HTERT RPE-1 (cell line): ENCODE measurements around the gene JPH4.

Source experiments
- in situ Hi-C: fragments of 300-500 bp; cut with MboI; formaldehyde crosslinking; loops from 4 replicates; pipeline ENCODE4 v1.14.3; 2020; ENCODE audit warnings: low sequenced_read_pairs

JPH4 gene

GRCh38 chr14:23578560-23579310, at the start of gene JPH4:
TSS of gene JPH4 (minus strand) at chr14:23578790. CDS start at chr14:23577453, 1,337 bp downstream.
- in situ Hi-C loops: no loop called here

DNA sequence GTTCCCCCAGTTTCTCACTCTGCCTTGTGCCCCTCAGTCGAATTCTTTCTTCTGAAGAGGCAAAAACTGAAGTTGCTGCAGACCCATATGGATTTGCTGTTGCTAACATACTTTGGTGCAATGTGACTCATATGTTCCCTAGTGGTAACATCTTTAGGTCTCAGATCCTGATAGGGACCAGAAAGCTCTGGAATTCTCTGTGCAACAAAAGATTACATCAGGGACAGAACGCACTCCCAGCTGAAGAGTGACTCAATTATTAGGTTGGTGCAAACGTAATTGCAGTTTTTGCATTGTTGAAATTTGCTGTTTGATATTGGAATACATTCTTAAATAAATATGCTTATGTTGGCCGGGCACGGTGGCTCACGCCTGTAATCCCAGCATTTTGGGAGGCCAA, 49.4 kb upstream of the JPH4 start:
- in situ Hi-C loops: no loop called here

GRCh38 chr14:23626946-23627345, 48.4 kb upstream of the JPH4 start:
- in situ Hi-C loops: no loop called here

- in situ Hi-C loops: no loop called here
Measured at GRCh38 chr14:23624830-23625404, 46.3 kb upstream of the JPH4 start.

DNA sequence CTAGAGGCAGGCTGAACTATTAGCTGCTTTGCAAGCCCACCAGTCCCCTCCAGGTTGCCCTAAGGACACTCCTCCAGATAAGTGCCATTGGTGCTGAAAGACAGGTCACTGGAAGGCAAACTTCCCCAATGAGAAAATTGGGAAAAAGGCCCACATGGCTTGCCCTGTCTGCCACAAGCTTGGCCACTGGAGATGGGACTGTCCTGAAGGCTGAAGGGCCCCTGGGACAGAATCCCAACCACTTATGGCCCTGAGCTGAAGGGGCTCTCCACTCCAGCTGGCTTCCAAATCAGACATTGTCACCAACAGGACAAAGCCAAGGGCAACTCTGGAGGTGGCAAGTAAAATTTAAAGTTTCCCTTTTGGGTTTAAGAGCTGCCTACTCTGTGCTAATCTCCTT, 45.4 kb upstream of the JPH4 start:
- in situ Hi-C loops: no loop called here

DNA sequence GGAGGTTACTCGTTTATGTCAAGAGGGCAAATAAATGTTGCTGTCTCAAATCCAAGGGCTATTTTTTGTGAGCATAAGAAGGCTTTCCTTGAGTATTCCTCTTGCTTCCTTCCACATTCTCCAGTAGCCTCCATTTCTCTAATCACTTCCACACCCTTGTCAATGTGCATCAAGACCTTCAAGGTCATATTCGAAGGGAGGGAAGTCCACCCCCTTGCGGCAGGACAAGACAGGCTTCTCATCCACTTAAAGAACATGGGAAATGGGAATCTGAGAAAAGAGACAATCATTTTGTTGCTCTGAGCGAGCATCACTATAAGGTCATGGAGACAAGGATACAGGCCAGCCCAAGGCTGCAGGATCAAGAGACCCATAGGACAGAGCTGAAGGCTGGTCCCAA, 44.4 kb upstream of the JPH4 start:
- in situ Hi-C loops: no loop called here

GRCh38 chr14:23621932-23622730, 43.5 kb upstream of the JPH4 start:
- in situ Hi-C loops: no loop called here

- in situ Hi-C loops: no loop called here
Measured at GRCh38 chr14:23621204-23621931, 42.8 kb upstream of the JPH4 start.

DNA sequence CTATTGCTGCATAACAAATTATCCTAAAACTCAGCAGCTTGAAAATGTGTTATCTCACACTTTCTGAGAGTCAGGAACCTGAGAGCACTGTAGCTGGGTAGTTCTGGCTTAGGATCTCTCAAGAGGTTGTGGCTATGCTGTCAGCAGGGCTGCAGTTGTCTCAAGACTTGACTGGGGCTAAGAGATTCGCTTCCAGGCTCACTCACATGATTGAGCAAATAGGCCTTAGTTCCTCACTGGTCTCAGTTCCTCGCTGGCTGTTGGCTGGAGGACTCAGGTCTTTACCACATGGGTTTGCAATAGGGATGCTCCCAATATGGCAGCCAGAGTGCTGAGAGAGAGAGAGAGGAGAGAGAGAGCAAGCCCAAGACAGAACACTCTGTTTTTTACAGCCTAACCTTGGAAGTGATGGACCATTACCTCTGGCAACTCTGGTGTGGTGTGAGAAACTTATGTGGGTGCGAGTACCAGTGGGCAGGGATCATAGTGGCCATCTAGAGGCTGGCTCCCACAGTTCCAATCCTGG, 41.6 kb upstream of the JPH4 start:
- in situ Hi-C loops: no loop called here

GRCh38 chr14:23618415-23618988, 39.9 kb upstream of the JPH4 start:
- in situ Hi-C loops: no loop called here

GRCh38 chr14:23617539-23617938, 38.9 kb upstream of the JPH4 start:
- in situ Hi-C loops: no loop called here

- in situ Hi-C loops: no loop called here
Measured at GRCh38 chr14:23615856-23616255, 37.3 kb upstream of the JPH4 start.

DNA sequence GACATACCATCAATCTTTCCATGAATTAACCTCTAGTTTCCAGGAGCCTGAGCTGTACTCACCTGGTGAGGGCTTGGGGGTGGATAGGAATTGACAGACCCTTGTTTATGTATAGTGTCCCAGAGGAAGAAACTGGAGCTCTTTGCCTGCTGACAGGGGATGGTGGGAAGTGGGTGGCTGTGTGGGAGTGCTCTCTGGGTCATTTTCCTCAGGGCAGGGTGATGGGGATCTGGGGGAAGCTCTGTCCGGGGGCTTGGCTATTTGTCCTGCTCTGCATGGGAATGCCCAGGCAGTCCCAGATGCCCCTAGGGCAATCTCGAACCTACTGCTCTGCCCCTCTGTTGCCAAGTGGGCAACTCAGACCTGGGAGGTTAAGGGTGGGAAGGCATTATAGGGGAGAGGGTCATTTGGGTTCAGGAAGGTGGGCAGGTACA, 35.8 kb upstream of the JPH4 start:
- in situ Hi-C loops: no loop called here

DNA sequence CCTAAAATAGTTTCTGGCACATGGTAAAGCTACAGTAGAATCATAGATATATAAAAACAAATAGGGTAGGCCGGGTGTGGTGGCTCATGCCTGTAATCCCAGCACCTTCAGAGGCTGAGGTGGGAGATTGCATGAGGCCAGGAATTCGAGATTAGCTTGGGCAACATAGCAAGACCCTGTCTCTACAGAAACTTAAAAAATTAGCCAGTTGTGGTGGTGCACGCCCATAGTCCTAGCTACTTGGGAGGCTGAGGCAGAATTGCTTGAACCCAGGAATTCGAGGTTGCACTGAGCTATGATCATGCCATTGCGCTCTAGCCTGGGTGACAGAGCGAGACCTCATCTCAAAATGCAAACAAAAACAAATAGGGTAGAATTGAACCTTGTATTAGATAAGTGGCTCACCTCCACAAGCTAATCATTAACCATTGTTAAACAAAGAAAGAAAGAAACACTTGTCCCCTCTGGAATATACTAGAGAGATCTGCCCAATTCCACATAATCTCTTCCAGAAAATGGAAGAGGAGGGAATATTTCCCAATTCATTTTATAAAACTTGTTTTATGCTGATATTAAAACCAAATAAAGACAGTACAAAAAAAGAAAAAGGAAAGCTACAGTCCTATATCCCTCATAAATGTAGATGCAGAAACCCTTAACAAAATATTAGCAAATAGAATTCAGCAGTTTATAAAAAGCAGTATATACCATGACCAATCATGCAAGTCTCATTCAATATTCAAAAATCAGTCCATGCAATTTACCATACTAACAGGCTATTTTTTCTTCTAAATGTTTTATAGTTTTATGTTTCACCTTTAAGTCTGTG, 34.9 kb upstream of the JPH4 start:
- in situ Hi-C loops: no loop called here

DNA sequence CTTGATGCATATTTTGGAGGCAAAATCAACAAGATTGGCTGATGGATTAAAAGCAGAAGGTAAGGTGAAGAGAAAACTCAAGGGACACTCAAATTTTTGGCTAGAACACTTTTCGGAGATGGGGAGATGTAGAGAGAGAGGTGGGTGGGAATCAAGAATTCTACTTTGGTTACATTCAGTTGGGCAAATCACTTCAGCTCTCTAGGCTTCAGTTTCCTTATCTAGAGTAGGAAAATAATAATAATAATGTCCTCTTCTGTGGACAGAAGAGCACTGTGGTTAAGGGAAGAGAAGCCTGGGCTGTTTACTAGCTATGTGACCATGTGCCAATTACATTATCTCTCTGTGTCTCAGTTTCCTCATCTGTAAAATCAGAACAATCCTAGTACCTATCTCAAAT, 34.2 kb upstream of the JPH4 start:
- in situ Hi-C loops: no loop called here

DNA sequence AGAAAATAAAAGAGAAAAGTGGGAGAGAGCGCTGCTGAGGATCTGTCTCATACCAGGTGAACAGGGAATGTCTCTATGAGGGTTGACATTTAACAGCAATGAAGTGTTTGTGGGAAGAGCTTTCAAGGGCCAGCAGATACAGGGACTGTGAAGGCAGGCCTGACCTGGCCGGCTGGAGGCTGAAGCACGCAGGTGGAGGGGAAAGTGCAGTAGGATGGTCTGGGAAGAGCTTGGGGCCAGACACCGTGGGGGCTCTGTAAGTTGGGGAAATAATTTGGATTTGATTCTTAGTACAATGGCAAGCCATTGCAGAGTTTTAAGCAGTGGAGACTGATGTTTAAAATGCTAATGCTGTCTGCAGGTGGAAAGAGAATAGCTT, 33.8 kb upstream of the JPH4 start:
- in situ Hi-C loops: no loop called here

DNA sequence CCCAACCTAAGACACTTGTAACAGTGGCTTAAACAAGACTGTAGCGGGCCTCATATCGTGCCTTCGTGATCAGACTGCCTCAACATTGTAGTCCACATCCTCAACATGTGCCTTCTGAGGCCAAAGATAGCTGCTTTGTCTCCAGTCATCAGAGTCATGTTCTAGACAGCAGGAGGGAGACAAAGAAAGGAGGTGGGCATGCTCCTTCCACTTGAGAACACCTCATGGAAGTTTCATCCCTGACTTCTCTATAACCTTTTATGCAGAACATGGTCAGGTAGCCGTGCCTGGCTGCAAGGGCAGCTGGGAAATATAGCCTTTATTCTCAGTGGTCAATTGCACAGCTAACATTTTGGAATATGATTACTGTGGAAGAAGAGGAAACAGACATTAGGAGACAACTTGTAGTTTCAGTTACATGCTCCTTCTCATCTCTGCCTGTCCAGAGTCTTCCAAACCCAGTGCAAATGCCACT, 32.3 kb upstream of the JPH4 start:
- in situ Hi-C loops: no loop called here

GRCh38 chr14:23610090-23610814, 31.7 kb upstream of the JPH4 start:
- in situ Hi-C loops: no loop called here
